ENCODE measurements around the gene PCDHA12. TPM values are rescaled to one million over a fixed set of nuclear protein-coding genes. Genes with fewer than 3 reads are reported as not detected.
"Not testable (repeated sequence)": the region's sequence is repeated elsewhere in the genome, so short reads cannot be mapped to it uniquely, and the experiment has no call there.

Gene PCDHA12
- total RNA-seq, 4 donors from 2014 or later = 0.27 to 1.1 (median 0.83) TPM; not detected in 1

DNA sequence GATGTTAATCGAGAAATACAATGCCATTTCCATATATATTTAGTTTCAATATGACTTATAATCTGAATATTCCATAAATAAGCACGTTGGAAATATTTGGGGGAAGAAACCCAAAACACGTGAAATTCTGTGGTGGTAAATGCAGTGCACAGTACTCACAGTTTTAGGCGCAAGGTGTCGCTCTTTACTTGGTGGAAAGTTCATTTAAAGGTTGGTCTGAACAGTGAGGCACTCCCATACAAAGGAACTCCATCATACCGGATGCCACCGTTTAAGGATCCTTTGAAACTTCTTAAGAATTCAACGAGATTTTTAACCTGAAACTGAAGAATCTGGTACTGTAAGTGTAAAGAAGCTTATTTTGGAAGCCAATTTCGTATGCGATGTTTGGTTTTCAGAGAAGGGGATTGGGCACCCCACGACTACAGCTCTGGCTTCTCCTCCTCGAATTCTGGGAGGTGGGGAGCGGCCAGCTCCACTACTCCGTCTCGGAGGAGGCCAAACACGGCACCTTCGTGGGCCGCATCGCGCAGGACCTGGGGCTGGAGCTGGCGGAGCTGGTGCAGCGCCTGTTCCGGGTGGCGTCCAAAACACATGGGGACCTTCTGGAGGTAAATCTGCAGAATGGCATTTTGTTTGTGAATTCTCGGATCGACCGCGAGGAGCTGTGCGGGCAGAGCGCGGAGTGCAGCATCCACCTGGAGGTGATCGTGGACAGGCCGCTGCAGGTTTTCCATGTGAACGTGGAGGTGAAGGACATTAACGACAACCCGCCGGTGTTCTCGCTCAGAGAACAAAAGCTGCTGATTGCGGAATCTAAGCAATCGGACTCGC lies 6.2 kb upstream of the PCDHA12 start, which contains the start of gene PCDHA11:
TSS of gene PCDHA11 (plus strand) at position 237 of the 834 bp plus-strand sequence. CDS start at position 384, 147 bp downstream.
- no peaks in the 10 kb centered on the region for H3K27me3 ChIP-seq
- no peak within 1 kb of the TSS for H3K27ac ChIP-seq
- H3K4me3 ChIP-seq = no peak within 1 kb of the TSS
- H3K36me3 ChIP-seq = no peaks in the 10 kb centered on the region
- DNase-seq = no peak
- TF ChIP-seq, protein P1, sequence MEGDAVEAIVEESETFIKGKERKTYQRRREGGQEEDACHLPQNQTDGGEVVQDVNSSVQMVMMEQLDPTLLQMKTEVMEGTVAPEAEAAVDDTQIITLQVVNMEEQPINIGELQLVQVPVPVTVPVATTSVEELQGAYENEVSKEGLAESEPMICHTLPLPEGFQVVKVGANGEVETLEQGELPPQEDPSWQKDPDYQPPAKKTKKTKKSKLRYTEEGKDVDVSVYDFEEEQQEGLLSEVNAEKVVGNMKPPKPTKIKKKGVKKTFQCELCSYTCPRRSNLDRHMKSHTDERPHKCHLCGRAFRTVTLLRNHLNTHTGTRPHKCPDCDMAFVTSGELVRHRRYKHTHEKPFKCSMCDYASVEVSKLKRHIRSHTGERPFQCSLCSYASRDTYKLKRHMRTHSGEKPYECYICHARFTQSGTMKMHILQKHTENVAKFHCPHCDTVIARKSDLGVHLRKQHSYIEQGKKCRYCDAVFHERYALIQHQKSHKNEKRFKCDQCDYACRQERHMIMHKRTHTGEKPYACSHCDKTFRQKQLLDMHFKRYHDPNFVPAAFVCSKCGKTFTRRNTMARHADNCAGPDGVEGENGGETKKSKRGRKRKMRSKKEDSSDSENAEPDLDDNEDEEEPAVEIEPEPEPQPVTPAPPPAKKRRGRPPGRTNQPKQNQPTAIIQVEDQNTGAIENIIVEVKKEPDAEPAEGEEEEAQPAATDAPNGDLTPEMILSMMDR (IDR thresholded peaks at IDR 0.05) = no peak
- no peak for TF ChIP-seq POLR2A (IDR thresholded peaks at IDR 0.05)
- H3K4me1 ChIP-seq = no peaks in the 10 kb centered on the region
- peaks cover 0 to 20% (median 3%) of the 10 kb centered on the region in 4 donors for H3K9me3 ChIP-seq

DNA sequence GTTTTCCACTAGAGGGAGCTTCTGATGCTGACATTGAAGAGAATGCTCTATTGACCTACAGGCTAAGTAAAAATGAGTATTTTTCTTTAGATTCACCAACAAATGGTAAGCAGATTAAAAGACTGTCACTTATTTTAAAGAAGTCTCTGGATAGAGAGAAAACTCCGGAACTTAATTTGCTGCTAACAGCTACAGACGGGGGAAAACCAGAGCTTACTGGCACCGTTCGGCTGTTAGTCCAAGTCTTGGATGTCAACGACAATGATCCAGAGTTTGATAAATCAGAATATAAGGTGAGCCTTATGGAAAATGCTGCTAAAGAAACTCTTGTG lies 5.6 kb upstream of the PCDHA12 start:
- TF ChIP-seq, protein P1 (IDR thresholded peaks at IDR 0.05) = no peak
- no peak for TF ChIP-seq POLR2A (IDR thresholded peaks at IDR 0.05)
- H3K27me3 ChIP-seq = no peaks in the 10 kb centered on the region
- H3K4me1 ChIP-seq = no peaks in the 10 kb centered on the region
- no peak for DNase-seq
- H3K36me3 ChIP-seq = no peaks in the 10 kb centered on the region
- no peak overlapping the region for H3K27ac ChIP-seq
- no peak overlapping the region for H3K4me3 ChIP-seq
- H3K9me3 ChIP-seq = peaks cover 0 to 20% (median 3%) of the 10 kb centered on the region in 4 donors

DNA sequence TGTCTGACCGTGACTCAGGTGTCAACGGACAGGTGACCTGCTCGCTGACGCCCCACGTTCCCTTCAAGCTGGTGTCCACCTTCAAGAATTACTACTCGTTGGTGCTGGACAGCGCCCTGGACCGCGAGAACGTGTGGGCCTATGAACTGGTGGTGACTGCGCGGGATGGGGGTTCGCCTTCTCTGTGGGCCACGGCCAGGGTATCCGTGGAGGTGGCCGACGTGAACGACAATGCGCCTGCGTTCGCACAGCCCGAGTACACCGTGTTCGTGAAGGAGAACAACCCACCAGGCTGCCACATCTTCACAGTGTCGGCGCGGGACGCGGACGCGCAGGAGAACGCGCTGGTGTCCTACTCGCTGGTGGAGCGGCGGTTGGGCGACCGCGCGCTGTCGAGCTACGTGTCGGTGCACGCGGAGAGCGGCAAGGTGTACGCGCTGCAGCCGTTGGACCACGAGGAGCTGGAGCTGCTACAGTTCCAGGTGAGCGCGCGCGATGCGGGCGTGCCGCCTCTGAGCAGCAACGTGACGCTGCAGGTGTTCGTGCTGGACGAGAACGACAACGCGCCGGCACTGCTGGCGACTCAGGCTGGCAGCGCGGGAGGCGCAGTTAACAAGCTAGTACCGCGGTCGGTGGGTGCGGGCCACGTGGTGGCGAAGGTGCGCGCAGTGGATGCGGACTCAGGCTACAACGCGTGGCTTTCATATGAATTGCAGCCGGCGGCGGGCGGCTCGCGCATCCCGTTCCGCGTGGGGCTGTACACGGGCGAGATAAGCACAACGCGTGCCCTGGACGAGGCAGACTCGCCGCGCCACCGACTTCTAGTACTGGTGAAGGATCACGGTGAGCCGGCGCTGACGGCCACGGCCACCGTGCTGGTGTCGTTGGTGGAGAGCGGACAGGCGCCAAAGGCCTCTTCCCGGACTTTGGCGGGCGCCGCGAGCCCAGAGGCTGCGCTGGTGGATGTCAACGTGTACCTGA lies 4.6 kb upstream of the PCDHA12 start:
- TF ChIP-seq, protein P1 (IDR thresholded peaks at IDR 0.05) = no peak
- no peak for TF ChIP-seq POLR2A (IDR thresholded peaks at IDR 0.05)
- Histone ChIP-seq H3K4me1 (no peaks in the 10 kb centered on the region), H3K27ac (no peak overlapping the region), H3K4me3 (no peak overlapping the region), H3K9me3 (peaks cover 0 to 28% (median 3%) of the 10 kb centered on the region in 4 donors), H3K36me3 (no peaks in the 10 kb centered on the region), H3K27me3 (no peaks in the 10 kb centered on the region)
- no peak for DNase-seq

DNA sequence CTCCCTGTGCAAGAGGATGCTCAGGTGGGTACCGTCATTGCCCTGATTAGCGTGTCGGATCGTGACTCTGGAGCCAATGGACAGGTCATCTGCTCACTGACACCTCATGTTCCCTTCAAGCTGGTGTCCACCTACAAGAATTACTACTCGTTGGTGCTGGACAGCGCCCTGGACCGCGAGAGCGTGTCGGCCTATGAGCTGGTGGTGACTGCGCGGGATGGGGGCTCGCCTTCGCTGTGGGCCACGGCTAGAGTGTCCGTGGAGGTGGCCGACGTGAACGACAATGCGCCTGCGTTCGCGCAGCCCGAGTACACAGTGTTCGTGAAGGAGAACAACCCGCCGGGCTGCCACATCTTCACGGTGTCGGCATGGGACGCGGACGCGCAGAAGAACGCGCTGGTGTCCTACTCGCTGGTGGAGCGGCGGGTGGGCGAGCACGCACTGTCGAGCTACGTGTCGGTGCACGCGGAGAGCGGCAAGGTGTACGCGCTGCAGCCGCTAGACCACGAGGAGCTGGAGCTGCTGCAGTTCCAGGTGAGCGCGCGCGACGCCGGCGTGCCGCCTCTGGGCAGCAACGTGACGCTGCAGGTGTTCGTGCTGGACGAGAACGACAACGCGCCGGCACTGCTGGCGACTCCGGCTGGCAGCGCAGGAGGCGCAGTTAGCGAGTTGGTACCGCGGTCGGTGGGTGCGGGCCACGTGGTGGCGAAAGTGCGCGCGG lies 1.6 kb downstream of the PCDHA12 start:
- not testable (repeated sequence) for H3K27ac ChIP-seq, H3K36me3 ChIP-seq, H3K4me3 ChIP-seq, H3K27me3 ChIP-seq, H3K4me1 ChIP-seq, DNase-seq
- peaks cover 0 to 27% (median 4%) of the 10 kb centered on the region in 4 donors for H3K9me3 ChIP-seq

DNA sequence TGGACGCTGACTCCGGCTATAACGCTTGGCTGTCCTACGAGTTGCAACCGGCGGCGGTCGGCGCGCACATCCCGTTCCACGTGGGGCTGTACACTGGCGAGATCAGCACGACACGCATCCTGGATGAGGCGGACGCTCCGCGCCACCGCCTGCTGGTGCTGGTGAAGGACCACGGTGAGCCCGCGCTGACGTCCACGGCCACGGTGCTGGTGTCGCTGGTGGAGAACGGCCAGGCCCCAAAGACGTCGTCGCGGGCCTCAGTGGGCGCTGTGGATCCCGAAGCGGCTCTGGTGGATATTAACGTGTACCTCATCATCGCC lies 2.1 kb downstream of the PCDHA12 start:
- no peaks in the 10 kb centered on the region for H3K36me3 ChIP-seq
- no peak overlapping the region for H3K27ac ChIP-seq
- no peak for TF ChIP-seq POLR2A (IDR thresholded peaks at IDR 0.05)
- TF ChIP-seq, protein P1 (IDR thresholded peaks at IDR 0.05) = no peak
- no peaks in the 10 kb centered on the region for H3K27me3 ChIP-seq
- no peak overlapping the region for H3K4me3 ChIP-seq
- no peaks in the 10 kb centered on the region for H3K4me1 ChIP-seq
- no peak for DNase-seq
- H3K9me3 ChIP-seq = peaks cover 0 to 27% (median 4%) of the 10 kb centered on the region in 4 donors
